CD4-positive, alpha-beta T cell treated with Interleukin-10 for 1 hour (primary cell): Measurements from ENCODE around the gene DMPK.

ENCODE experiments used
- DNase-seq: peaks from one replicate; pipeline ENCODE4 v3.0.0-alpha.2; 2020

DMPK gene

GRCh38 chr19:45785097-45785496 is 2.8 kb upstream of the DMPK start:
- no peak for DNase-seq

- no peak for DNase-seq
These were observed 1.8 kb upstream of the DMPK start for GRCh38 chr19:45784096-45784495.

- DNase-seq: no peak
These were observed 813 bp upstream of the DMPK start for GRCh38 chr19:45782820-45783785.

GRCh38 chr19:45781214-45782161 is 802 bp downstream of the DMPK start:
- no peak for DNase-seq

- DNase-seq: no peak
These were observed 1.7 kb downstream of the DMPK start for GRCh38 chr19:45780448-45781213.

GRCh38 chr19:45780146-45780447 is 2.2 kb downstream of the DMPK start:
- no peak for DNase-seq

- peak; percentile 89 for DNase-seq
These were observed 2.8 kb downstream of the DMPK start for GRCh38 chr19:45779231-45780145.

GRCh38 chr19:45778010-45778661 is 4.2 kb downstream of the DMPK start:
- no peak for DNase-seq

- no peak for DNase-seq
These were observed 4.8 kb downstream of the DMPK start for GRCh38 chr19:45777395-45777961.

GRCh38 chr19:45774765-45775164 is 7.5 kb downstream of the DMPK start:
- no peak for DNase-seq

GRCh38 chr19:45773384-45773783 is 8.9 kb downstream of the DMPK start:
- DNase-seq: no peak

- no peak for DNase-seq
These were observed 9.4 kb downstream of the DMPK start for GRCh38 chr19:45772912-45773311.

GRCh38 chr19:45772130-45772840 is 10.0 kb downstream of the DMPK start:
- DNase-seq: no peak

- no peak for DNase-seq
These were observed 10.9 kb downstream of the DMPK start for GRCh38 chr19:45771311-45771933.

- DNase-seq: peak; percentile 92
These were observed 11.8 kb downstream of the DMPK start for GRCh38 chr19:45770192-45771101.

GRCh38 chr19:45769821-45770191 is 12.5 kb downstream of the DMPK start:
- no peak for DNase-seq

- DNase-seq: peak; percentile 96
These were observed 13.1 kb downstream of the DMPK start, which contains the start of gene SIX5 for GRCh38 chr19:45768984-45769782. Gene SIX5, minus strand, starts transcription at chr19:45769252. Its CDS starts 408 bp downstream, at chr19:45768844.

- DNase-seq: peak; percentile 46
These were observed 13.7 kb downstream of the DMPK start for GRCh38 chr19:45768655-45768983.
